ENCODE data around the gene WIPF1.

Gene WIPF1, protein sequence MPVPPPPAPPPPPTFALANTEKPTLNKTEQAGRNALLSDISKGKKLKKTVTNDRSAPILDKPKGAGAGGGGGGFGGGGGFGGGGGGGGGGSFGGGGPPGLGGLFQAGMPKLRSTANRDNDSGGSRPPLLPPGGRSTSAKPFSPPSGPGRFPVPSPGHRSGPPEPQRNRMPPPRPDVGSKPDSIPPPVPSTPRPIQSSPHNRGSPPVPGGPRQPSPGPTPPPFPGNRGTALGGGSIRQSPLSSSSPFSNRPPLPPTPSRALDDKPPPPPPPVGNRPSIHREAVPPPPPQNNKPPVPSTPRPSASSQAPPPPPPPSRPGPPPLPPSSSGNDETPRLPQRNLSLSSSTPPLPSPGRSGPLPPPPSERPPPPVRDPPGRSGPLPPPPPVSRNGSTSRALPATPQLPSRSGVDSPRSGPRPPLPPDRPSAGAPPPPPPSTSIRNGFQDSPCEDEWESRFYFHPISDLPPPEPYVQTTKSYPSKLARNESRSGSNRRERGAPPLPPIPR

DNA sequence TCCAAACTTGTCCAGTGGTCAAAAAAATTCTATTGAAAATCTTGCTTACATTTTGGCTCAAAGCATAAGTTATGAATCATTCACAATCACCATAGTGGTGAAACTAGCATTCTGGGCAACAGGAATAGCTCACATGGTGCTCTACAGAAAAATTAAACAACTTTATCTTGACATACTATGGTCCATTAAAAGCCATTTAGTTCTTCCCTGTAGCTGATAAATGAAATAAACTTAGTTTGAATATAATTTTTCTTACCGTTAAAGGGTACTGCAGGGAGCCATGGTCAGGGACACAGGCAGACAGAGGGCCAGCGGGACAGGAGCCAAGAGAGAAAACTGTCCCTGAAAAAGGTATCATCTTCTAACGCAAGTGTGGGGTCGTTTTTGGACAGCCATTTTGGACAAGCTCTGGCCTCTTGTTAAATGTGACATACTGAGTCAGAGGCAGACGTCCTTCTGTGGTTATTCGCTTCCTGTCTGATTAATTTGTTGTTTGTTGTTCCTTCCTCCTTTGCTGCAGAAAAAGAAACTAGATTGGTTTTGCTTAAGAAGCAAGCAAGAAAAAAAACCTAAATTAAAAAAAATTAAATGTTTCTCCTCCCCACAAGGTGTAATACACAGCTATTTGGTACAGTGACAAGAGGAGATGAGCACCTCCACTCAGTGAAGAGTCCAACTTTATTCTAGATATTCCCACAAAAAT is at the start of gene WIPF1:
Gene WIPF1 (minus strand): TSS at position 460 of the 703 bp plus-strand sequence. CDS start 12,231 bp downstream, outside the sequence.
- no peak for TF ChIP-seq JUND (IDR thresholded peaks at IDR 0.05; ENCODE audit: low read depth)
- in situ Hi-C loops (cut with HindIII; ENCODE audit: low pct_unique_long_range_greater_than_20kb, low sequenced_read_pairs): no loop called here
- DNase-seq (ENCODE audit: low read depth in 1 of 2, low spot score in 1 of 2): no peak

GRCh38 chr2:174645296-174645695 is 47.7 kb upstream of the WIPF1 start:
- DNase-seq (ENCODE audit: low read depth in 1 of 2, low spot score in 1 of 2): no peak
- TF ChIP-seq JUND (IDR thresholded peaks at IDR 0.05; ENCODE audit: low read depth): no peak
- in situ Hi-C loops (cut with HindIII; ENCODE audit: low pct_unique_long_range_greater_than_20kb, low sequenced_read_pairs): no loop called here

DNA sequence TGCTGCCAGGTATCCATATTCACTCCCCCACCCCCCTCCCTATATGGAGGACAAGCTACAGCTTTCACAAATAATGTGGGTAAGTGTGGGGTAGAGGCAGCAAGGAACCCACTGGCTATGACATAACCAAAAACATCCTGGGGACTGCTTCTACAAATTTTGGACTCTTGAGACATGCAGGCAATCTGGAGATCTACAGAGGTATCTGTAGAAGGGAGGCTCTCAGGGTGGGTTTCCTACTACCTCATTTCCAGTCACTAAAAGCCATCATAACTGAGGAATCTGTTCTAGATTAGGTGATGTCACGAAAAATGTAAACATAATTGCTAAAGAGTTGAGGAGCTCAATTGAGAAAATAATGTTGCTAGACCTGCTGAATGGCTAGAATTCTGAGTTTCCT is 46.8 kb upstream of the WIPF1 start:
- no peak for TF ChIP-seq JUND (IDR thresholded peaks at IDR 0.05; ENCODE audit: low read depth)
- in situ Hi-C loops (cut with HindIII; ENCODE audit: low pct_unique_long_range_greater_than_20kb, low sequenced_read_pairs): no loop called here
- no peak for DNase-seq (ENCODE audit: low read depth in 1 of 2, low spot score in 1 of 2)

- DNase-seq (ENCODE audit: low read depth in 1 of 2, low spot score in 1 of 2): no peak
- in situ Hi-C loops (cut with HindIII; ENCODE audit: low pct_unique_long_range_greater_than_20kb, low sequenced_read_pairs): no loop called here
- no peak for TF ChIP-seq JUND (IDR thresholded peaks at IDR 0.05; ENCODE audit: low read depth)
These were observed 45.8 kb upstream of the WIPF1 start for GRCh38 chr2:174643356-174643755.

GRCh38 chr2:174641168-174641567 is 43.6 kb upstream of the WIPF1 start:
- in situ Hi-C loops (cut with HindIII; ENCODE audit: low pct_unique_long_range_greater_than_20kb, low sequenced_read_pairs): no loop called here
- no peak for TF ChIP-seq JUND (IDR thresholded peaks at IDR 0.05; ENCODE audit: low read depth)
- no peak for DNase-seq (ENCODE audit: low read depth in 1 of 2, low spot score in 1 of 2)

DNA sequence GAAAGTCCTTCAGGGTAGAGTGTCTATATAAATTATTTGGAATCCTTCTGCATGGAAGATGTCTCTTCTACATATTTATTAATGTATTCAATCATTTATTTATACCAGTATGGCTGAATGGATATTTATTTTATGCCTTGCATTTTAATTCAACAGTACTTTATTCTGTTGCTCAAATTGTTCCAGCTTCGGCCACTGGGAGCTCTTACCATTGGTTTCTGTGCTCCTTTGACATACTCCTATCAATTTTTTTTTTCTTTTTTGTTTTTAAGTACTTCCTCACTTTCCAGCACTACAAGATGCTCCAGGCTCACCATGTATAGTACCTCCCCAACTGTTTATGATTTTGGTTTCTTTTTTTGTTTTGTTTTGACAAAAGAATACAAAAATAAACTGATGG is 39.4 kb upstream of the WIPF1 start:
- no peak for TF ChIP-seq JUND (IDR thresholded peaks at IDR 0.05; ENCODE audit: low read depth)
- in situ Hi-C loops (cut with HindIII; ENCODE audit: low pct_unique_long_range_greater_than_20kb, low sequenced_read_pairs): no loop called here
- no peak for DNase-seq (ENCODE audit: low read depth in 1 of 2, low spot score in 1 of 2)

GRCh38 chr2:174635776-174636404 is 38.3 kb upstream of the WIPF1 start:
- in situ Hi-C loops (cut with HindIII; ENCODE audit: low pct_unique_long_range_greater_than_20kb, low sequenced_read_pairs): no loop called here
- no peak for DNase-seq (ENCODE audit: low read depth in 1 of 2, low spot score in 1 of 2)
- no peak for TF ChIP-seq JUND (IDR thresholded peaks at IDR 0.05; ENCODE audit: low read depth)

DNA sequence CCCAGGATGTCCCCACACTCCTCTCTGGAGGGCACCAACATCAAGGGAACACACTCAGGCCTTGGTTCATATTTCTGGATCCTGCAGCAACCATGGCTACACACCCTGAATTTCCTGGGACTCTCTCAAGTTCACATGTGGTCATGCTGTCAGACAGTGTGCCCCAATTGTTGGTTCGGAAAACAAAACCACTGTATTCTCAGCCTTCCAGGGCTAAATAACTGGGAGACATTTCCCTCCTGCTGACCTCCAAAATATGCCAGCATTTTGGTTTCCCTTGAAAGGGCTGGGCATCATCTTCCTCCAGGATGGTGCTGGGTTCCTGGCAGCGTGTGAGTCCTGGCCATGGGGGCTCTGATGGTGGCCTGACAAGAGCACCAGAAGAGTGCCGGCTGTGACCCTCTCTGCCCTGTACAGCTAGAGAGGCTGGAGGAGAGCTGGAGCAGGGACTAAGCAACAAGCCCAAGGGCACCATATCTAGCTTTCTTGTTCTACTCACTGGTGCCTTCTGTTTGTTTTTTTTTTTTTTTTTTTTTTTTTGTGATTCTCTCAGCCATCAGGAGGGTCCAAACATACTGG is 37.5 kb upstream of the WIPF1 start:
- no peak for DNase-seq (ENCODE audit: low read depth in 1 of 2, low spot score in 1 of 2)
- no peak for TF ChIP-seq JUND (IDR thresholded peaks at IDR 0.05; ENCODE audit: low read depth)
- in situ Hi-C loops (cut with HindIII; ENCODE audit: low pct_unique_long_range_greater_than_20kb, low sequenced_read_pairs): no loop called here

DNA sequence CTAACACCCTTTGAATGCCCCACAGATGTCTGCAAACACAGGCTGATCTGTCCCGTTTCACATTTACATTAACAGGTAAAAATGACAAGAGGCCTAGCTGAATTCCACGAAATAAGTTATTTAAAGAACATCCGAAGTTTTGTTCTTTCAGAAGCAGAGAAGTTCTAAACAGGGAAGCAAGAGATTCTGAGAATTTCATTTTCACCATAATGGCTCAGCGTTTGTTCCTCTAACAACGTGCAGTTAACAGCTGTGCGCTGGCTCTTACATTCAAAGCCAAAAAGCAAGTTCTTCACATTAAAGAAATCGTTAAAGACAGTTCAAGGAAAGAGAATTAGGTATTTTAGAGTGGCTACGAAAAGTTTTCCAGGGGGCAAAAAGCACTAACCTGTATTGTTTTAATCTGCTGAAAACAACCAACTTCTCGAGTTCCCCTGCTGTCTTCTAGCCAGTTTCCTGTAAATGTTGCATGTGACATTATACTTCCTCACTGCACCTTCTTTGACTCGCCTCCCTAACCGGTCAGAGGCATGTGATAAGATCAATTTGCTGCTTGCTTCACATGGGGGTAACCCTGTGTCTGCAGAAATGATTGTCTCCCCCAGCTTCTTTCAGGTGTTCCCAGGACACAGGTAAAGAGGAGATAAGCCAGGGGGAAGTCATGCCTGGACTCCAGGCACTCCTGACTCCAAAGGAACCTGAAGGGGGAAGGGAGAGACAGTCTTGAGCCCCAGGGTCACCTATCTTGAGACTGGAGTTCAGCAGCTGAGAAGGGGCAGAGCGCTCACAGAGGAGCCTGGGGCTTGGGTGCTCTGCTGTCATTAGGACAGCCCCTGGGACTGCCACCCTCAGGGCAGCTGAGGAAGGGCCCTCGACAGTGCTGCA is 36.8 kb upstream of the WIPF1 start:
- TF ChIP-seq JUND (IDR thresholded peaks at IDR 0.05; ENCODE audit: low read depth): no peak
- in situ Hi-C loops (cut with HindIII; ENCODE audit: low pct_unique_long_range_greater_than_20kb, low sequenced_read_pairs): no loop called here
- no peak for DNase-seq (ENCODE audit: low read depth in 1 of 2, low spot score in 1 of 2)

DNA sequence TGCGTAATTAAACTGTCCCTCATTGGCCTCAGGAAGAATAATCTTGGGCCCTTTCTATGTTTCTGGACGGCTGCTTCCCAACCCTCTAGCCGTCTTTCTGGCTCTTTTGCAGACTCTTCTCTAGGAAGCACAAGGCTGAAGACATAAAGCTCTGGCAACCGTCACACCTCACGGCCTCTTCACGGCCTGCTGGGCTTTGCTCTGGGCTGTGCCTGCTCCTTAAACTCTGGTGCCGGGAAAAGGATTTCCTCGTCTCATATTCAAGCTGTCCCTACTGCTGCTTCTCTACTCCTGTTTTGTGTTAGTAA is 36.0 kb upstream of the WIPF1 start:
- in situ Hi-C loops (cut with HindIII; ENCODE audit: low pct_unique_long_range_greater_than_20kb, low sequenced_read_pairs): no loop called here
- TF ChIP-seq JUND (IDR thresholded peaks at IDR 0.05; ENCODE audit: low read depth): no peak
- DNase-seq (ENCODE audit: low read depth in 1 of 2, low spot score in 1 of 2): no peak

- in situ Hi-C loops (cut with HindIII; ENCODE audit: low pct_unique_long_range_greater_than_20kb, low sequenced_read_pairs): no loop called here
- no peak for TF ChIP-seq JUND (IDR thresholded peaks at IDR 0.05; ENCODE audit: low read depth)
- DNase-seq (ENCODE audit: low read depth in 1 of 2, low spot score in 1 of 2): no peak
These were observed 35.4 kb upstream of the WIPF1 start for GRCh38 chr2:174632841-174633622.

All from T47D (cell line).